Rectal smooth muscle tissue (tissue), 1 donor: Measurements from ENCODE around the gene ATAD3A.
A peak's percentile ranks its signal among the peaks of the same experiment; 100 is the strongest.

Experiments used
- H3K27ac ChIP-seq: one replicate; pipeline ENCODE4 v1.7.0; 2013; ENCODE audit warnings: low read depth, low read length, inconsistent platforms
- H3K27me3 ChIP-seq: one replicate; pipeline ENCODE4 v1.7.0; 2013; ENCODE audit warnings: low read length; ENCODE audit not compliant: control insufficient read depth, insufficient read depth
- H3K36me3 ChIP-seq: one replicate; pipeline ENCODE4 v1.7.0; 2013; ENCODE audit warnings: low read length; ENCODE audit not compliant: control insufficient read depth, insufficient read depth
- H3K4me1 ChIP-seq: one replicate; pipeline ENCODE4 v1.7.0; 2013; ENCODE audit warnings: low read length; ENCODE audit not compliant: control insufficient read depth, insufficient read depth
- H3K4me3 ChIP-seq: one replicate; pipeline ENCODE4 v1.7.0; 2013; ENCODE audit warnings: low read length
- H3K9ac ChIP-seq: one replicate; pipeline ENCODE4 v1.7.0; 2013; ENCODE audit warnings: low read length

The ATAD3A gene

GRCh38 chr1:1540090-1540817 lies 28.3 kb downstream of the ATAD3A start, which contains the start of gene TMEM240:
Gene TMEM240, minus strand, starts transcription at chr1:1540624. Its CDS starts 278 bp downstream, at chr1:1540346.
- peak within 1 kb of the TSS; percentile 49 for H3K9ac ChIP-seq
- peaks cover 4% of the 10 kb centered on the region for H3K36me3 ChIP-seq
- H3K27ac ChIP-seq, result peak within 1 kb of the TSS; percentile 55
- peak within 1 kb of the TSS; percentile 68 for H3K4me3 ChIP-seq
- peaks cover 6% of the 10 kb centered on the region for H3K4me1 ChIP-seq
- no peaks in the 10 kb centered on the region for H3K27me3 ChIP-seq

GRCh38 chr1:1540818-1541628 lies 29.1 kb downstream of the ATAD3A start:
- Histone ChIP-seq H3K27me3 (no peaks in the 10 kb centered on the region), H3K9ac (peak overlapping the region; percentile 49), H3K36me3 (peaks cover 4% of the 10 kb centered on the region), H3K27ac (peak overlapping the region; percentile 55), H3K4me3 (peak overlapping the region; percentile 57), H3K4me1 (peaks cover 6% of the 10 kb centered on the region)

GRCh38 chr1:1541956-1542765 lies 30.2 kb downstream of the ATAD3A start:
- H3K4me3 ChIP-seq, result no peak overlapping the region
- H3K27me3 ChIP-seq, result no peaks in the 10 kb centered on the region
- H3K9ac ChIP-seq, result no peak overlapping the region
- no peak overlapping the region for H3K27ac ChIP-seq
- peaks cover 6% of the 10 kb centered on the region for H3K4me1 ChIP-seq
- H3K36me3 ChIP-seq, result peaks cover 4% of the 10 kb centered on the region

- Histone ChIP-seq H3K27me3 (no peaks in the 10 kb centered on the region), H3K4me3 (no peak overlapping the region), H3K36me3 (peaks cover 7% of the 10 kb centered on the region), H3K4me1 (peaks cover 6% of the 10 kb centered on the region), H3K27ac (no peak overlapping the region), H3K9ac (no peak overlapping the region)
Measured at GRCh38 chr1:1542766-1543705, 31.1 kb downstream of the ATAD3A start.

- Histone ChIP-seq H3K4me3 (no peak overlapping the region), H3K27ac (no peak overlapping the region), H3K4me1 (peaks cover 6% of the 10 kb centered on the region), H3K9ac (no peak overlapping the region), H3K27me3 (no peaks in the 10 kb centered on the region), H3K36me3 (peaks cover 7% of the 10 kb centered on the region)
Measured at GRCh38 chr1:1543706-1544099, 31.7 kb downstream of the ATAD3A start.

- H3K9ac ChIP-seq, result no peak overlapping the region
- H3K27ac ChIP-seq, result no peak overlapping the region
- peaks cover 3% of the 10 kb centered on the region for H3K4me1 ChIP-seq
- H3K36me3 ChIP-seq, result peaks cover 7% of the 10 kb centered on the region
- H3K27me3 ChIP-seq, result no peaks in the 10 kb centered on the region
- H3K4me3 ChIP-seq, result no peak overlapping the region
Measured at GRCh38 chr1:1544544-1544943, 32.6 kb downstream of the ATAD3A start.

GRCh38 chr1:1545946-1546737 lies 34.2 kb downstream of the ATAD3A start:
- Histone ChIP-seq H3K4me1 (no peaks in the 10 kb centered on the region), H3K4me3 (no peak overlapping the region), H3K27ac (no peak overlapping the region), H3K9ac (no peak overlapping the region), H3K36me3 (peaks cover 8% of the 10 kb centered on the region), H3K27me3 (no peaks in the 10 kb centered on the region)

GRCh38 chr1:1547011-1547410 lies 35.0 kb downstream of the ATAD3A start:
- peaks cover 6% of the 10 kb centered on the region for H3K36me3 ChIP-seq
- no peak overlapping the region for H3K27ac ChIP-seq
- H3K4me3 ChIP-seq, result no peak overlapping the region
- no peak overlapping the region for H3K9ac ChIP-seq
- no peaks in the 10 kb centered on the region for H3K27me3 ChIP-seq
- H3K4me1 ChIP-seq, result no peaks in the 10 kb centered on the region

GRCh38 chr1:1547476-1547875 lies 35.5 kb downstream of the ATAD3A start:
- Histone ChIP-seq H3K27ac (no peak overlapping the region), H3K4me3 (no peak overlapping the region), H3K27me3 (no peaks in the 10 kb centered on the region), H3K9ac (peak overlapping the region; percentile 21), H3K36me3 (peaks cover 6% of the 10 kb centered on the region), H3K4me1 (no peaks in the 10 kb centered on the region)

- H3K36me3 ChIP-seq, result peaks cover 6% of the 10 kb centered on the region
- H3K27ac ChIP-seq, result no peak overlapping the region
Measured at GRCh38 chr1:1548591-1548990, 36.6 kb downstream of the ATAD3A start.

GRCh38 chr1:1550087-1550486 lies 38.1 kb downstream of the ATAD3A start:
- Histone ChIP-seq H3K27ac (no peak overlapping the region), H3K27me3 (no peaks in the 10 kb centered on the region), H3K36me3 (peaks cover 6% of the 10 kb centered on the region), H3K4me1 (no peaks in the 10 kb centered on the region), H3K4me3 (no peak overlapping the region), H3K9ac (no peak overlapping the region)

More at GRCh38 chr1:1548591-1548990, 36.6 kb downstream of the ATAD3A start:
- H3K4me1 ChIP-seq, result no peaks in the 10 kb centered on the region
- H3K9ac ChIP-seq, result no peak overlapping the region
- no peaks in the 10 kb centered on the region for H3K27me3 ChIP-seq
- H3K4me3 ChIP-seq, result no peak overlapping the region
